HepG2 (cell line): Measurements from ENCODE around the gene RPS2. TPM values are rescaled to one million over a fixed set of nuclear protein-coding genes. Genes with fewer than 3 reads are reported as not detected.

Source experiments
- ATF1 ChIP-seq: IDR thresholded peaks from 2 replicates; pipeline ENCODE4 v1.6.1; 2016; ENCODE audit warnings: mild to moderate bottlenecking, control low read depth
- BRCA1 ChIP-seq: sonication (generic); formaldehyde crosslinking; IDR thresholded peaks from 2 replicates; pipeline ENCODE4 v1.4.0; 2020; ENCODE audit warnings: missing genetic modification reagents
- FUBP1 ChIP-seq: sonication (generic); formaldehyde crosslinking; IDR thresholded peaks from 2 replicates; pipeline ENCODE4 v1.5.1; 2020; ENCODE audit warnings: missing genetic modification reagents, mild to moderate bottlenecking, borderline replicate concordance
- HDAC6 ChIP-seq: fragments of 200-600 bp; sonication (generic); IDR thresholded peaks from 2 replicates; pipeline ENCODE4 v1.7.0; 2017; ENCODE audit warnings: mild to moderate bottlenecking, antibody characterized with exemption, low read length, low read depth
- HES4 ChIP-seq: sonication (generic); formaldehyde crosslinking; IDR thresholded peaks from 2 replicates; pipeline ENCODE4 v1.9.0; 2021; ENCODE audit warnings: mild to moderate bottlenecking, missing genetic modification reagents, borderline replicate concordance
- HOXA5 ChIP-seq: sonication (generic); formaldehyde crosslinking; IDR thresholded peaks from 2 replicates; pipeline ENCODE4 v1.4.0; 2020; ENCODE audit warnings: missing genetic modification reagents
- MLXIP ChIP-seq: sonication (generic); formaldehyde crosslinking; IDR thresholded peaks from 2 replicates; pipeline ENCODE4 v1.9.0; 2021; ENCODE audit warnings: missing genetic modification reagents, borderline replicate concordance
- MTA3 ChIP-seq: sonication (generic); formaldehyde crosslinking; IDR thresholded peaks from 2 replicates; pipeline ENCODE4 v1.4.0; 2020; ENCODE audit warnings: missing genetic modification reagents
- MXD4 ChIP-seq: IDR thresholded peaks from 2 replicates; pipeline ENCODE4 v1.6.1; 2016; ENCODE audit warnings: mild to moderate bottlenecking, missing biosample characterization, missing genetic modification reagents
- PAX8 ChIP-seq: sonication (generic); formaldehyde crosslinking; IDR thresholded peaks from 2 replicates; pipeline ENCODE4 v1.8.0; 2022; ENCODE audit warnings: mild to moderate bottlenecking, missing genetic modification reagents, borderline replicate concordance
- SALL1 ChIP-seq: sonication (generic); formaldehyde crosslinking; IDR thresholded peaks from 2 replicates; pipeline ENCODE4 v1.8.0; 2022; ENCODE audit warnings: mild to moderate bottlenecking, missing genetic modification reagents
- YEATS2 ChIP-seq: sonication (generic); formaldehyde crosslinking; IDR thresholded peaks from 2 replicates; pipeline ENCODE4 v1.4.0; 2020; ENCODE audit warnings: missing genetic modification reagents, borderline replicate concordance
- ZBTB26 ChIP-seq: IDR thresholded peaks from 2 replicates; pipeline ENCODE4 v1.6.1; 2016; ENCODE audit warnings: missing compliant biosample characterization, missing genetic modification reagents, borderline replicate concordance
- ZBTB33 ChIP-seq: sonication (generic); formaldehyde crosslinking; IDR thresholded peaks from 2 replicates; pipeline ENCODE4 v1.4.0; 2020; ENCODE audit warnings: missing genetic modification reagents
- ZBTB43 ChIP-seq: sonication (generic); formaldehyde crosslinking; conservative IDR thresholded peaks from 2 replicates; pipeline ENCODE4 v1.4.0; 2020; ENCODE audit warnings: missing genetic modification reagents
- ZBTB8A ChIP-seq: sonication (generic); formaldehyde crosslinking; IDR thresholded peaks from 2 replicates; pipeline ENCODE4 v1.4.0; 2020; ENCODE audit warnings: mild to moderate bottlenecking, low read depth, missing genetic modification reagents, borderline replicate concordance
- ZFP36 ChIP-seq: fragments of 150-350 bp; IDR thresholded peaks from 2 replicates; pipeline ENCODE4 v1.6.1; 2018; ENCODE audit warnings: borderline replicate concordance, low read length, low read depth; ENCODE audit not compliant: partially characterized antibody
- ZNF543 ChIP-seq: sonication (generic); formaldehyde crosslinking; IDR thresholded peaks from 2 replicates; pipeline ENCODE4 v1.4.0; 2020; ENCODE audit warnings: mild to moderate bottlenecking, missing genetic modification reagents
- polyA plus RNA-seq, 8 experiments: library from polyadenylated mRNA; depleted of rRNA in 3 of 8; stranded (reverse) in 7 of 8; unstranded in 1 of 8; fragments of >200 nt; fragmentation: Illumina TruSeq in 4 of 8; extraction: Trizol in 4 of 8; gene quantifications; 2 replicates each; pipeline versions ENCODE4 v1.2.1 to v1.2.3, GENCODE V29; 2011 to 2016; ENCODE audit warnings: low read depth in 4 of 8, missing spikeins in 1 of 8, mixed read lengths in 1 of 8; ENCODE audit not compliant: insufficient read depth in 1 of 8
- total RNA-seq, 5 experiments: library from RNA; depleted of rRNA; stranded (reverse); fragments of >200 nt; fragmentation: Illumina TruSeq; extraction: Trizol; gene quantifications; 2 replicates each; pipeline ENCODE4 v1.2.3, GENCODE V29; 2016; ENCODE audit warnings: low read depth in 1 of 5

RPS2 gene
- total and polyA plus RNA-seq, 2 of the 13 experiments (the other 11 are each of a cell fraction or from before 2014, with no cell fraction given), result 1,908 to 4,514 TPM

- TF ChIP-seq ZBTB33 (CRISPR knock-in tag) (no peak), YEATS2 (CRISPR knock-in tag) (peak; percentile 100), ZFP36 (no peak), PAX8 (no peak), ZBTB8A (CRISPR knock-in tag) (no peak), ZBTB43 (CRISPR knock-in tag) (peak; percentile 70; the same call in 1 of the 2 replicates), ATF1 (peak; percentile 96), HOXA5 (CRISPR knock-in tag) (peak; percentile 85; the same call in 1 of the 2 replicates), MTA3 (CRISPR knock-in tag) (no peak), HDAC6 (no peak), FUBP1 (CRISPR knock-in tag) (no peak), ZNF543 (CRISPR knock-in tag) (no peak), MXD4 (CRISPR knock-in tag) (peak; percentile 84), MLXIP (peak; percentile 21; the same call in 1 of the 2 replicates), BRCA1 (CRISPR knock-in tag) (no peak), HES4 (peak; percentile 81; the same call in 1 of the 2 replicates), ZBTB26 (no peak; the same call in 1 of the 2 replicates), SALL1 (peak; percentile 67)
Observed at GRCh38 chr16:1964506-1965395, at the start of gene RPS2 (continued).
